ENCODE results near the gene CBY3. TPM values are rescaled to one million over a fixed set of nuclear protein-coding genes. Genes with fewer than 3 reads are reported as not detected.
"Not testable (repeated sequence)": the region's sequence is repeated elsewhere in the genome, so short reads cannot be mapped to it uniquely, and the experiment has no call there.

Gene CBY3
- total and polyA plus RNA-seq, 5 donors, result not detected

- 84% methylated on average over 16 of the region's 17 CpGs for WGBS
- DNase-seq; H3K9me3 ChIP-seq (ENCODE audit: control insufficient read depth, low read length); H3K4me1 ChIP-seq (ENCODE audit: control insufficient read depth, insufficient read depth, low read length); H3K4me3 ChIP-seq (ENCODE audit: low read length); H3K27me3 ChIP-seq (ENCODE audit: control insufficient read depth, insufficient read depth); H3K27ac ChIP-seq (ENCODE audit: low read length); ATAC-seq; intact Hi-C loops (cut with DNase I): not testable (repeated sequence)
Measured at GRCh38 chr5:179642626-179643025, 38.2 kb downstream of the CBY3 start.

DNA sequence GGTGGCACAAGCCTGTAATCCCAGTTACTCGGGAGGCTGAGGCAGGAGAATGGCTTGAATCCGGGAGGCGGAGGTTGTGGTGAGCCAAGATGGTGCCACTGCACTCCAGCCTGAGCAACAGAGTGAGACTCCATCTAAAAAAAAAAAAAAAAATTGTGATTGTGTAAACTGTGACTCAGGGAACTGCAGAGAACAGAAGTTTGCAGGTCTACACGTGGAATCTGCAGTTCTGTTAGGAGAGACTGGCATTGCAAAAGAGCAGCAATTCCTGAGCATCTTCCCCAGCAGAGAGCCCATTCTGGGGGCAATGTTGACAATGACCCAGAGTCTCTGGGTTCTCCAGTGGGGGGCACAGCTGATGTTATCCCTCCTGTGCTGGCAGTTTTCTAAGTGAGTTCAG lies 39.1 kb downstream of the CBY3 start:
- H3K4me1 ChIP-seq (ENCODE audit: control insufficient read depth, insufficient read depth, low read length); H3K9me3 ChIP-seq (ENCODE audit: control insufficient read depth, low read length); DNase-seq; H3K27me3 ChIP-seq (ENCODE audit: control insufficient read depth, insufficient read depth); ATAC-seq; H3K27ac ChIP-seq (ENCODE audit: low read length); intact Hi-C loops (cut with DNase I); H3K4me3 ChIP-seq (ENCODE audit: low read length): not testable (repeated sequence)
- 0% methylated on average over 1 of the region's 4 CpGs for WGBS

GRCh38 chr5:179639296-179639695 lies 41.5 kb downstream of the CBY3 start:
- H3K9me3 ChIP-seq (ENCODE audit: control insufficient read depth, low read length); H3K27ac ChIP-seq (ENCODE audit: low read length); H3K27me3 ChIP-seq (ENCODE audit: control insufficient read depth, insufficient read depth); intact Hi-C loops (cut with DNase I); H3K4me3 ChIP-seq (ENCODE audit: low read length); DNase-seq; ATAC-seq; H3K4me1 ChIP-seq (ENCODE audit: control insufficient read depth, insufficient read depth, low read length): not testable (repeated sequence)
- WGBS, result 93% methylated on average over 11 of the region's 11 CpGs

DNA sequence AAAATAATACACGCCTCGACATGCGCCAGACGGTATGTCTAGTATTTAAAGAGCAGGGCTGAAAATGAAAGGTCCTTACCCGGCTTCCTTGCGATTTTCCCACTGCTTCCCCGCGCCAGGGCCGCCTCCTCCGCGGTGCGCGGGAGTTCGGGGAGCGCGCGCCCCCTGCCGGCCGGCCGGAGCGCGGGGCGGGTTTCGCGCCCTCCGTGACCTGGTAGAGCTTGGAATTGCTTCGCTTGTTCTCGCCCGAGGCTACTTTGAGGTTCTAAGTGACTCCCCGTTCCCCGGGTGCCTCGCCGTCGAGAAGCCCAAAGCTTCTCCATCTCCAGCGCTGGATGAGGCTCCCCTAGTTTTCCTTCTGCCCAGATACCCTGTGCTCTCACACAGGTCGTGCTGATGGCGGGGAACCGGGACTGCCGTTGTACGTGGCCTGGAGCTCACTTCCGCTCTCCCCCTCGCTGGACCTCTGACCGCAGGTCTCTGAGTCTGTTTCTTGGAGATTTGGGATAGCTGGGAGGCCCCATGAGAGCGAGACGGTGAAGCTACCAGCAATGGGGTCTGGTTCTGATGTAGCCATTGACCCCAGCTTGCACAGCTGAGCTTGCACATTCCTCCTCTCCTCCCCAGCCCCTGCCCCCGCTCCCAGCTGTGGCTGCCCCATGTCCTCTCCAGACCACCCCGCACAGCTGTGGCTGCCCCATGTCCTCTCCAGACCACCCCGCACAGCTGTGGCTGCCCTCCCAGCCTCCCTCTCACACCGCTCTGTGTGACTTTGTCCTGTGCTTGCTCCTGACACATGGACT lies 46.3 kb downstream of the CBY3 start:
- peak; percentile 94 to 98 for ATAC-seq
- H3K4me3 ChIP-seq (ENCODE audit: low read length), result not testable (repeated sequence)

DNA sequence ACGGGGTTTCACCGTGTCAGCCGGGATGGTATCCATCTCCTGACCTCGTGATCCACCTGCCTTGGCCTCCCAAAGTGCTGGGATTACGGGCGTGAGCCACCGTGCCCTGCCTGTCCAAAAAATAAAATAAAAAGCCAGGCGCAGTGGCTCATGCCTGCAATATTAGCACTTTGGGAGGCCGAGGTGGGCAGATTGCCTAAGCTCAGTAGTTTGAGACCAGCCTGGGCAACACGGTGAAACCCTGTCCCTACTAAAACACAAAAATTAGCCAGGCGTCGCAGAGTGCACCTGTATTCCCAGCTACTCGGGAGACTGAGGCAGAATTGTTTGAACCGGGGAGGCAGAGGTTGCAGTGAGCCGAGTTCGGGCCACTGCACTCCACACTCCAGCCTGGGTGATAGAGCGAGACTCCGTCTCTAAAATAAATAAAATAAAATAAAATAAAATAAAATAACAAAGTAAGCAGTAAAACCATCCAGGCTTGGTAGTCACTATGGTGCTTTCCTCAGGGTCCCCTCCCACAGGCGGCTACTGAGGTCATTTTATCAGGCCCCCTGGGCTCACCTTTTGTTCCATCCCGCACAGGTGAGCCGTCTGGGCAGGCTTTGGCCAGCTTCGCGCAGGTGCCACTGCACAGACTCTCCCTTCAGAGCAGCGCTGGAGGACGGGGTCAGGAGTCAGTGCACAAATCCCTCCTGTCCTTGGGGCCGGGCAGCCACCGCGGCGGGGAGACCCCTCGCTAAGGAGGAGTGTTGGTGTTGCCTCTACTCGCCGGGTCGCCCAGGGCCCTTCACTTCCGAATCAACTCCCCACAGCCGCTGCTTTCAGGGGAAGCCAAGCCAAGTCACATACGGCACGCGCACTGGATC lies 47.1 kb downstream of the CBY3 start:
- 77% methylated on average over 19 of the region's 38 CpGs for WGBS
- not testable (repeated sequence) for H3K9me3 ChIP-seq (ENCODE audit: control insufficient read depth, low read length); ATAC-seq

More for the DNA sequence above, 46.3 kb downstream of the CBY3 start:
- H3K27me3 ChIP-seq (ENCODE audit: control insufficient read depth, insufficient read depth); intact Hi-C loops (cut with DNase I); H3K9me3 ChIP-seq (ENCODE audit: control insufficient read depth, low read length); DNase-seq; H3K4me1 ChIP-seq (ENCODE audit: control insufficient read depth, insufficient read depth, low read length); H3K27ac ChIP-seq (ENCODE audit: low read length): not testable (repeated sequence)
- no CpG with 5 or more reads among the region's 49 CpGs for WGBS

More for the DNA sequence above, 47.1 kb downstream of the CBY3 start:
- H3K27me3 ChIP-seq (ENCODE audit: control insufficient read depth, insufficient read depth); H3K4me1 ChIP-seq (ENCODE audit: control insufficient read depth, insufficient read depth, low read length); DNase-seq; intact Hi-C loops (cut with DNase I); H3K27ac ChIP-seq (ENCODE audit: low read length): not testable (repeated sequence)
- peak overlapping the region; percentile 35 for H3K4me3 ChIP-seq (ENCODE audit: low read length)

Other genes with a start within 250 kb of the CBY3 start
- 10 to 100 TPM; 22.1 to 25.6 (median 24.3) TPM for gene RUFY1, start 130.5 kb downstream of the CBY3 start, total RNA-seq
- gene RUFY1, start 130.5 kb downstream of the CBY3 start, polyA plus RNA-seq, result 18.9 TPM
- gene HNRNPH1, start 57.4 kb downstream of the CBY3 start, total RNA-seq, result 100 to 1,000 TPM; 210 to 253 (median 233) TPM
- 121 TPM for gene HNRNPH1, start 57.4 kb downstream of the CBY3 start, polyA plus RNA-seq
- gene CANX, start 17.9 kb upstream of the CBY3 start, total RNA-seq, result 100 to 1,000 TPM; 413 to 694 (median 527) TPM
- 119 TPM for gene CANX, start 17.9 kb upstream of the CBY3 start, polyA plus RNA-seq
- gene MAML1, start 51.8 kb upstream of the CBY3 start, total RNA-seq, result 10 to 100 TPM; 13.4 to 15.6 (median 14.6) TPM
- 9.1 TPM for gene MAML1, start 51.8 kb upstream of the CBY3 start, polyA plus RNA-seq
- 10 to 100 TPM; 17.3 to 24.3 (median 22.6) TPM for gene LTC4S, start 113.0 kb upstream of the CBY3 start, total RNA-seq
- 18.6 TPM for gene LTC4S, start 113.0 kb upstream of the CBY3 start, polyA plus RNA-seq
- gene MGAT4B, start 125.8 kb upstream of the CBY3 start, total RNA-seq, result 10 to 100 TPM; 71.8 to 82.2 (median 80.9) TPM
- gene MGAT4B, start 125.8 kb upstream of the CBY3 start, polyA plus RNA-seq, result 56.7 TPM
- 100 to 1,000 TPM; 307 to 406 (median 370) TPM for gene SQSTM1, start 139.9 kb upstream of the CBY3 start, total RNA-seq
- gene SQSTM1, start 139.9 kb upstream of the CBY3 start, polyA plus RNA-seq, result 257 TPM
- gene MRNIP, start 177.8 kb upstream of the CBY3 start, total RNA-seq, result 10 to 100 TPM; 12.3 to 20.1 (median 16.4) TPM
- 20.5 TPM for gene MRNIP, start 177.8 kb upstream of the CBY3 start, polyA plus RNA-seq
- 10 to 100 TPM; 36.2 to 51.5 (median 45.2) TPM for gene TBC1D9B, start 226.9 kb upstream of the CBY3 start, total RNA-seq
- 39.3 TPM for gene TBC1D9B, start 226.9 kb upstream of the CBY3 start, polyA plus RNA-seq